BE2C (cell line): Measurements from ENCODE around the gene CAMSAP1.

Source experiments
- DNase-seq: peaks from one replicate; pipeline ENCODE4 v3.0.0-alpha.2; 2020
- H3K27me3 ChIP-seq: fragments of 250-450 bp; sonication (Bioruptor Pico); 2 replicates; pipeline ENCODE4 v1.5.1; 2020; ENCODE audit warnings: mild to moderate bottlenecking
- H3K36me3 ChIP-seq: fragments of 250-450 bp; sonication (Bioruptor Pico); 2 replicates; pipeline ENCODE4 v1.5.1; 2020; ENCODE audit warnings: mild to moderate bottlenecking
- H3K4me1 ChIP-seq: fragments of 250-450 bp; sonication (Bioruptor Pico); 2 replicates; pipeline ENCODE4 v1.5.1; 2020
- H3K4me3 ChIP-seq: 2 replicates; pipeline ENCODE4 v1.5.1; 2011; ENCODE audit warnings: low read depth, low read length
- H3K9me3 ChIP-seq: fragments of 250-450 bp; sonication (Bioruptor Pico); 2 replicates; pipeline ENCODE4 v1.5.1; 2020
- TF ChIP-seq, protein P1 (sequence below): IDR thresholded peaks from 2 replicates; pipeline ENCODE4 v1.5.1; 2012; ENCODE audit warnings: mild to moderate bottlenecking, low read depth, low read length

CAMSAP1 gene

DNA sequence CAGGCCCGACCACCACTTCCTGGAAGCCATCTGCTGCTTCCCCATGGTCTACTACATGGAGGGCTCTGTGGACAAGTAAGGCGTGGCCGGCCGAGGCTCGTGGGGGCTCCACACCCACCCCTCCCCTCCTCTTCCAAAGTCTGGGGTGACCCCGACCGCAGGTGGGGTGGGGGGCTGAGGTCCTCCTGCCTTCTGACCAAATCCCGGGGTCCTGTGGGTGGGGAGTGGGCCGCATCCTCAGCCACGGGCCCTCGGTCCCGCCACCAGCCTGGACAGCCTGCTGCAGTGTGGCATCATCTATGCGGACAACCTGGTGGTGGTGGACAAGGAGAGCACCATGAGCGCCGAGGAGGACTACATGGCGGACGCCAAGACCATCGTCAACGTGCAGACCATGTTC, 128.9 kb downstream of the CAMSAP1 start:
- no peak for DNase-seq
- no peak overlapping the region for H3K4me3 ChIP-seq
- H3K4me1 ChIP-seq, result no peaks in the 10 kb centered on the region
- H3K36me3 ChIP-seq, result peaks cover 74% of the 10 kb centered on the region
- TF ChIP-seq, protein P1, sequence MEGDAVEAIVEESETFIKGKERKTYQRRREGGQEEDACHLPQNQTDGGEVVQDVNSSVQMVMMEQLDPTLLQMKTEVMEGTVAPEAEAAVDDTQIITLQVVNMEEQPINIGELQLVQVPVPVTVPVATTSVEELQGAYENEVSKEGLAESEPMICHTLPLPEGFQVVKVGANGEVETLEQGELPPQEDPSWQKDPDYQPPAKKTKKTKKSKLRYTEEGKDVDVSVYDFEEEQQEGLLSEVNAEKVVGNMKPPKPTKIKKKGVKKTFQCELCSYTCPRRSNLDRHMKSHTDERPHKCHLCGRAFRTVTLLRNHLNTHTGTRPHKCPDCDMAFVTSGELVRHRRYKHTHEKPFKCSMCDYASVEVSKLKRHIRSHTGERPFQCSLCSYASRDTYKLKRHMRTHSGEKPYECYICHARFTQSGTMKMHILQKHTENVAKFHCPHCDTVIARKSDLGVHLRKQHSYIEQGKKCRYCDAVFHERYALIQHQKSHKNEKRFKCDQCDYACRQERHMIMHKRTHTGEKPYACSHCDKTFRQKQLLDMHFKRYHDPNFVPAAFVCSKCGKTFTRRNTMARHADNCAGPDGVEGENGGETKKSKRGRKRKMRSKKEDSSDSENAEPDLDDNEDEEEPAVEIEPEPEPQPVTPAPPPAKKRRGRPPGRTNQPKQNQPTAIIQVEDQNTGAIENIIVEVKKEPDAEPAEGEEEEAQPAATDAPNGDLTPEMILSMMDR, result no peak
- no peaks in the 10 kb centered on the region for H3K9me3 ChIP-seq
- no peaks in the 10 kb centered on the region for H3K27me3 ChIP-seq

GRCh38 chr9:135777623-135778177, 129.6 kb downstream of the CAMSAP1 start:
- Histone ChIP-seq H3K27me3 (no peaks in the 10 kb centered on the region), H3K4me3 (no peak overlapping the region), H3K36me3 (peaks cover 74% of the 10 kb centered on the region), H3K9me3 (no peaks in the 10 kb centered on the region), H3K4me1 (no peaks in the 10 kb centered on the region)
- DNase-seq, result no peak
- TF ChIP-seq, protein P1, result no peak

GRCh38 chr9:135776893-135777622, 130.3 kb downstream of the CAMSAP1 start:
- no peak overlapping the region for H3K4me3 ChIP-seq
- H3K27me3 ChIP-seq, result no peaks in the 10 kb centered on the region
- no peak for DNase-seq

DNA sequence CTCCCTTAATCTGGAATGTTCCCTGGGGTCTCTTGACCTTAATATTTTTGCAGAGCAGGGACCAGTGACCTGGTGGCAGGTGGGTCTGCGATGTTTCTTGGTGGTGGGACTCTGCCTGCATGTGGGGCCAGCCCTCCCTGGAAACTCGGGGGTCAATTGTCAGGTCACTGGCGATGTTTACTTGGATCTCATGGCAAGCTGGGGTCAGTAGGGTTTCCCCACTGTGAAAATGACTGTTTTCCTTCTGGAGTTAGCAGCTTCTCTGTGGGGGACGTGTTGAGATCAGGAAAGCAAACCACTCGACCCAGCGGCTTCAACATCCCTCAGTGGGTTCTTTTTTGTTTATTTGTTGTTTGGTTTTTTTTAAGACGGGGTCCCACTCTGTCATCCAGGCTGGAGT, 131.4 kb downstream of the CAMSAP1 start:
- TF ChIP-seq, protein P1, result no peak
- peaks cover 80% of the 10 kb centered on the region for H3K36me3 ChIP-seq
- H3K27me3 ChIP-seq, result no peaks in the 10 kb centered on the region
- no peaks in the 10 kb centered on the region for H3K4me1 ChIP-seq
- no peaks in the 10 kb centered on the region for H3K9me3 ChIP-seq
- no peak overlapping the region for H3K4me3 ChIP-seq
- no peak for DNase-seq

More at GRCh38 chr9:135776893-135777622, 130.3 kb downstream of the CAMSAP1 start:
- peaks cover 74% of the 10 kb centered on the region for H3K36me3 ChIP-seq
- no peaks in the 10 kb centered on the region for H3K9me3 ChIP-seq
- H3K4me1 ChIP-seq, result no peaks in the 10 kb centered on the region
- TF ChIP-seq, protein P1, result no peak

DNA sequence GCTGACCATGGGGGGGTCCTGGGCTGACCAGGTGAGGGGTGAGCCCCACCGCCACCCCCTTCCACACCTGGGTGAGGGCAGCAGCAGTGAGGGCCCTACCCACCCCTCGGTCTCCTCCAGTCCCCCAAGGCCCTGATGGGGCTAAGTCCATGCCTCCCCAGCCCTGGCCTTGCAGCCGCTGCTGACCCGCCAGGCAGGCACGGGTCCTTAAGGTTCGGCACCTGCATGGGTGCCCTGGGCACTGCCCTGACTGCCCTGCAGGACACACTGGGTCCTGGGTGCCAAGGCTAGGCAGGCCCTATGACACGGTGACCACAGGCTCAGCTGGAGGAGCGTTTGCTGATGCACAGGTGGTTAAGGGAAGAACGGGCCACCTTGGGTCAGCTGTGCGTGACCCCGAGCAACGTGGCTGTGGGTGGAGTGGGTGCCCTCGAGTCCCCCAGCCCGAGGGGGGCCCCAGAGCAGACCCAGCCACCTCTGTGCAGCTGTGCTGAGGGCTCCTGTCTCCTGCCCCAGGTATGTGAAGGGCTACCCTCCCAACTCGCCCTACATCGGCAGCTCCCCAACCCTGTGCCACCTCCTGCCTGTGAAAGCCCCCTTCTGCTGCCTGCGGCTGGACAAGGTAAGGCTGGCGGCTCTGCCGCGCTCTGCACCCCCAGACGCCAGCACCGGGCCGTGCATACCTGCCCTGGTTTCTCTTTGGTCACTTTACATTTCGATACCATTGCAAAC, 132.4 kb downstream of the CAMSAP1 start:
- Histone ChIP-seq H3K4me3 (no peak overlapping the region), H3K27me3 (no peaks in the 10 kb centered on the region), H3K36me3 (peaks cover 74% of the 10 kb centered on the region), H3K4me1 (no peaks in the 10 kb centered on the region), H3K9me3 (no peaks in the 10 kb centered on the region)
- TF ChIP-seq, protein P1, result no peak
- no peak for DNase-seq
